IPS-20b (cell line): ENCODE measurements around the gene PCDH19.
"Not testable (repeated sequence)": the region's sequence is repeated elsewhere in the genome, so short reads cannot be mapped to it uniquely, and the experiment has no call there.

Experiments used
- H3K27ac ChIP-seq: one replicate; pipeline ENCODE4 v1.5.1; 2013; ENCODE audit warnings: low read length
- H3K27me3 ChIP-seq: 2 replicates; pipeline ENCODE4 v1.6.1; 2013; ENCODE audit warnings: mild to moderate bottlenecking, low read length, inconsistent platforms; ENCODE audit not compliant: insufficient read depth
- H3K36me3 ChIP-seq: 2 replicates; pipeline ENCODE4 v1.6.1; 2013; ENCODE audit warnings: low read depth, mild to moderate bottlenecking, inconsistent platforms, low read length, moderate library complexity; ENCODE audit not compliant: insufficient read depth
- H3K4me1 ChIP-seq: 2 replicates; pipeline ENCODE4 v1.6.1; 2013; ENCODE audit warnings: mild to moderate bottlenecking, control low read depth, inconsistent platforms, low read length, moderate library complexity; ENCODE audit not compliant: insufficient read depth
- H3K4me3 ChIP-seq: 2 replicates; pipeline ENCODE4 v1.5.1; 2013; ENCODE audit warnings: mild to moderate bottlenecking, low read length, inconsistent platforms
- H3K9ac ChIP-seq: 2 replicates; pipeline ENCODE4 v1.6.1; 2013; ENCODE audit warnings: low read depth, mild to moderate bottlenecking, inconsistent platforms, low read length, moderate library complexity
- H3K9me3 ChIP-seq: 2 replicates; pipeline ENCODE4 v1.6.1; 2013; ENCODE audit warnings: mild to moderate bottlenecking, low read depth, low read length, inconsistent platforms; ENCODE audit not compliant: insufficient read depth

Gene PCDH19

GRCh38 chrX:100409610-100410590 lies at the start of gene PCDH19:
TSS of gene PCDH19 (minus strand) at chrX:100410273. CDS start at chrX:100408597, 1,676 bp downstream.
- H3K36me3 ChIP-seq = no peaks in the 10 kb centered on the region
- H3K9me3 ChIP-seq = no peaks in the 10 kb centered on the region
- peak within 1 kb of the TSS; percentile 66 for H3K4me3 ChIP-seq
- H3K27ac ChIP-seq = no peak within 1 kb of the TSS
- H3K9ac ChIP-seq = no peak within 1 kb of the TSS
- H3K27me3 ChIP-seq = peaks cover 81% of the 10 kb centered on the region
- no peaks in the 10 kb centered on the region; the same call in 1 of the 2 replicates for H3K4me1 ChIP-seq

GRCh38 chrX:100449696-100450608 lies 39.9 kb upstream of the PCDH19 start:
- Histone ChIP-seq H3K27ac (no peak overlapping the region), H3K9ac (no peak overlapping the region), H3K9me3 (no peaks in the 10 kb centered on the region), H3K36me3 (no peaks in the 10 kb centered on the region), H3K4me3 (no peak overlapping the region), H3K4me1 (no peaks in the 10 kb centered on the region), H3K27me3 (no peaks in the 10 kb centered on the region)

- Histone ChIP-seq H3K9me3 (no peaks in the 10 kb centered on the region), H3K4me1 (no peaks in the 10 kb centered on the region), H3K4me3 (peak overlapping the region; percentile 69), H3K9ac (peak overlapping the region; percentile 63), H3K36me3 (no peaks in the 10 kb centered on the region), H3K27ac (no peak overlapping the region), H3K27me3 (no peaks in the 10 kb centered on the region)
Measured at GRCh38 chrX:100447655-100448397, 37.8 kb upstream of the PCDH19 start.

- Histone ChIP-seq H3K4me3 (no peak overlapping the region), H3K9ac (no peak overlapping the region), H3K9me3 (no peaks in the 10 kb centered on the region), H3K27me3 (no peaks in the 10 kb centered on the region), H3K27ac (no peak overlapping the region), H3K36me3 (no peaks in the 10 kb centered on the region), H3K4me1 (no peaks in the 10 kb centered on the region)
Measured at GRCh38 chrX:100445593-100445992, 35.5 kb upstream of the PCDH19 start.

GRCh38 chrX:100441321-100441720 lies 31.2 kb upstream of the PCDH19 start:
- H3K36me3 ChIP-seq, H3K27ac ChIP-seq, H3K4me3 ChIP-seq, H3K27me3 ChIP-seq, H3K9me3 ChIP-seq, H3K9ac ChIP-seq, H3K4me1 ChIP-seq: not testable (repeated sequence)

- no peak overlapping the region for H3K9ac ChIP-seq
- no peak overlapping the region for H3K4me3 ChIP-seq
- no peaks in the 10 kb centered on the region for H3K9me3 ChIP-seq
- H3K36me3 ChIP-seq = no peaks in the 10 kb centered on the region
- H3K27ac ChIP-seq = no peak overlapping the region
- H3K27me3 ChIP-seq = no peaks in the 10 kb centered on the region
- H3K4me1 ChIP-seq = peaks cover 9% of the 10 kb centered on the region; the same call in 1 of the 2 replicates
Measured at GRCh38 chrX:100440006-100440405, 29.9 kb upstream of the PCDH19 start.

GRCh38 chrX:100435726-100436125 lies 25.7 kb upstream of the PCDH19 start:
- no peaks in the 10 kb centered on the region for H3K36me3 ChIP-seq
- H3K27ac ChIP-seq = no peak overlapping the region
- peaks cover 15% of the 10 kb centered on the region; the same call in 1 of the 2 replicates for H3K4me1 ChIP-seq
- H3K27me3 ChIP-seq = no peaks in the 10 kb centered on the region
- no peaks in the 10 kb centered on the region for H3K9me3 ChIP-seq
- H3K4me3 ChIP-seq = peak overlapping the region; percentile 30; the same call in 1 of the 2 replicates
- H3K9ac ChIP-seq = no peak overlapping the region

GRCh38 chrX:100424012-100424411 lies 13.9 kb upstream of the PCDH19 start:
- Histone ChIP-seq H3K4me1 (no peaks in the 10 kb centered on the region), H3K27ac (no peak overlapping the region), H3K27me3 (no peaks in the 10 kb centered on the region), H3K4me3 (no peak overlapping the region), H3K9ac (no peak overlapping the region), H3K36me3 (no peaks in the 10 kb centered on the region), H3K9me3 (no peaks in the 10 kb centered on the region)

- H3K27me3 ChIP-seq = no peaks in the 10 kb centered on the region; the same call in 1 of the 2 replicates
- no peak overlapping the region for H3K9ac ChIP-seq
Measured at GRCh38 chrX:100418556-100418955, 8.5 kb upstream of the PCDH19 start.

GRCh38 chrX:100417681-100418080 lies 7.6 kb upstream of the PCDH19 start:
- no peak overlapping the region for H3K4me3 ChIP-seq
- H3K27ac ChIP-seq = no peak overlapping the region
- H3K9ac ChIP-seq = no peak overlapping the region
- no peaks in the 10 kb centered on the region for H3K36me3 ChIP-seq
- peaks cover 5% of the 10 kb centered on the region for H3K27me3 ChIP-seq
- H3K9me3 ChIP-seq = no peaks in the 10 kb centered on the region
- H3K4me1 ChIP-seq = peaks cover 9% of the 10 kb centered on the region

More at GRCh38 chrX:100418556-100418955, 8.5 kb upstream of the PCDH19 start:
- H3K27ac ChIP-seq = no peak overlapping the region
- H3K36me3 ChIP-seq = no peaks in the 10 kb centered on the region
- peaks cover 9% of the 10 kb centered on the region for H3K4me1 ChIP-seq
- H3K9me3 ChIP-seq = no peaks in the 10 kb centered on the region
- no peak overlapping the region for H3K4me3 ChIP-seq

GRCh38 chrX:100413229-100413628 lies 3.2 kb upstream of the PCDH19 start:
- H3K4me1 ChIP-seq = peaks cover 9% of the 10 kb centered on the region
- no peaks in the 10 kb centered on the region for H3K9me3 ChIP-seq
- H3K9ac ChIP-seq = no peak overlapping the region
- H3K27ac ChIP-seq = no peak overlapping the region
- peak overlapping the region; percentile 40; the same call in 1 of the 2 replicates for H3K4me3 ChIP-seq
- H3K27me3 ChIP-seq = peaks cover 48% of the 10 kb centered on the region
- no peaks in the 10 kb centered on the region for H3K36me3 ChIP-seq
